Mesenchymal stem cell (in vitro differentiated cells and primary cell): ENCODE data around the gene BRSK2.
A peak's percentile ranks its signal among the peaks of the same experiment; 100 is the strongest.

ENCODE experiments used
- DNase-seq: peaks from one replicate; pipeline ENCODE4 v3.0.0-alpha.2; 2013
- H2AFZ ChIP-seq: one replicate; pipeline ENCODE4 v1.6.1; 2013; ENCODE audit warnings: low read depth, mild to moderate bottlenecking, control low read depth, inconsistent platforms, low read length, moderate library complexity
- H2AK5ac ChIP-seq: 2 replicates; pipeline ENCODE4 v1.6.1; 2013; ENCODE audit warnings: low read length, moderate library complexity, mild to moderate bottlenecking, inconsistent platforms; ENCODE audit not compliant: severe bottlenecking
- H2BK120ac ChIP-seq: one replicate; pipeline ENCODE4 v1.6.1; 2013; ENCODE audit warnings: low read depth, mild to moderate bottlenecking, inconsistent platforms, low read length, moderate library complexity
- H2BK12ac ChIP-seq, 2 experiments: one replicate each; pipeline ENCODE4 v1.6.1; 2013; ENCODE audit warnings: inconsistent platforms in 2 of 2, low read length in 2 of 2, mild to moderate bottlenecking in 2 of 2, moderate library complexity in 2 of 2, control low read depth in 1 of 2
- H2BK15ac ChIP-seq: one replicate; pipeline ENCODE4 v1.6.1; 2013; ENCODE audit warnings: mild to moderate bottlenecking, low read depth, inconsistent platforms; ENCODE audit not compliant: poor library complexity, severe bottlenecking
- H2BK5ac ChIP-seq: 2 replicates; pipeline ENCODE4 v1.6.1; 2013; ENCODE audit warnings: low read depth, mild to moderate bottlenecking, low read length, control low read depth, inconsistent platforms; ENCODE audit not compliant: poor library complexity, severe bottlenecking
- H3K14ac ChIP-seq, 2 experiments: one replicate each; pipeline ENCODE4 v1.6.1; 2013; ENCODE audit warnings: inconsistent platforms in 2 of 2, low read length in 2 of 2, control low read depth in 1 of 2, mild to moderate bottlenecking in 1 of 2, moderate library complexity in 1 of 2
- H3K18ac ChIP-seq, 2 experiments: one replicate each; pipeline ENCODE4 v1.6.1; 2013; ENCODE audit warnings: inconsistent platforms in 2 of 2, low read length in 2 of 2, control low read depth in 1 of 2, low read depth in 1 of 2, mild to moderate bottlenecking in 1 of 2
- H3K23ac ChIP-seq, 2 experiments: one replicate each; pipeline ENCODE4 v1.6.1; 2013; ENCODE audit warnings: inconsistent platforms in 2 of 2, low read length in 2 of 2, mild to moderate bottlenecking in 2 of 2, moderate library complexity in 2 of 2, control low read depth in 1 of 2
- H3K27ac ChIP-seq: 2 replicates; pipeline ENCODE4 v1.5.1; 2013; ENCODE audit warnings: mild to moderate bottlenecking, moderate library complexity, low read length, control low read depth, inconsistent platforms; ENCODE audit not compliant: poor library complexity, severe bottlenecking
- H3K27me3 ChIP-seq, 2 experiments: 2 replicates each; pipeline versions ENCODE4 v1.6.1 to v1.7.0; 2013; ENCODE audit warnings: low read length in 2 of 2, mild to moderate bottlenecking in 2 of 2, moderate library complexity in 2 of 2, control low read depth in 1 of 2, inconsistent platforms in 1 of 2; ENCODE audit not compliant: control insufficient read depth in 1 of 2, insufficient read depth in 1 of 2
- H3K36me3 ChIP-seq, 2 experiments: 2 replicates each; pipeline versions ENCODE4 v1.6.1 to v1.7.0; 2013; ENCODE audit warnings: low read length in 2 of 2, control low read depth in 1 of 2, inconsistent platforms in 1 of 2, low read depth in 1 of 2, mild to moderate bottlenecking in 1 of 2; ENCODE audit not compliant: insufficient read depth in 2 of 2, control insufficient read depth in 1 of 2
- H3K4ac ChIP-seq, 2 experiments: one replicate each; pipeline ENCODE4 v1.6.1; 2013; ENCODE audit warnings: inconsistent platforms in 2 of 2, low read length in 2 of 2, mild to moderate bottlenecking in 2 of 2, moderate library complexity in 2 of 2, control low read depth in 1 of 2, low read depth in 1 of 2
- H3K4me1 ChIP-seq: 2 replicates; pipeline ENCODE4 v1.6.1; 2013; ENCODE audit warnings: low read depth, low read length, control low read depth; ENCODE audit not compliant: control insufficient read depth, insufficient read depth
- H3K4me2 ChIP-seq: 2 replicates; pipeline ENCODE4 v1.6.1; 2013; ENCODE audit warnings: low read length, mild to moderate bottlenecking, inconsistent platforms; ENCODE audit not compliant: poor library complexity, severe bottlenecking
- H3K4me3 ChIP-seq, 2 experiments: 2 replicates each; pipeline versions ENCODE4 v1.5.1 to v1.7.0; 2013; ENCODE audit warnings: low read length in 2 of 2, mild to moderate bottlenecking in 2 of 2, control low read depth in 1 of 2, low read depth in 1 of 2; ENCODE audit not compliant: insufficient read depth in 1 of 2
- H3K79me1 ChIP-seq: replicated peaks from 2 replicates; pipeline ENCODE4 v1.6.1; 2013; ENCODE audit warnings: mild to moderate bottlenecking, control low read depth, low read length, inconsistent platforms; ENCODE audit not compliant: poor library complexity, severe bottlenecking
- H3K9ac ChIP-seq: 2 replicates; pipeline ENCODE4 v1.7.0; 2013; ENCODE audit warnings: mild to moderate bottlenecking, low read length, moderate library complexity
- H3K9me3 ChIP-seq: 2 replicates; pipeline ENCODE4 v1.7.0; 2013; ENCODE audit warnings: mild to moderate bottlenecking, low read length; ENCODE audit not compliant: control insufficient read depth
- H4K8ac ChIP-seq: one replicate; pipeline ENCODE4 v1.6.1; 2013; ENCODE audit warnings: inconsistent platforms, mild to moderate bottlenecking, low read length, moderate library complexity
- H4K91ac ChIP-seq: one replicate; pipeline ENCODE4 v1.6.1; 2013; ENCODE audit warnings: mild to moderate bottlenecking, low read length, inconsistent platforms
- WGBS: methylation state at CpG from one replicate; pipeline ENCODE4 v1.1.7; 2013; ENCODE audit warnings: mixed read lengths; 5-methylcytosine and 5-hydroxymethylcytosine counted together

BRSK2 gene

GRCh38 chr11:1496761-1497095 lies 107.0 kb downstream of the BRSK2 start:
- peaks cover 1% of the 10 kb centered on the region for H3K4me1 ChIP-seq
- H3K9me3 ChIP-seq, result no peaks in the 10 kb centered on the region
- no CpG with 5 or more reads among the region's 3 CpGs for WGBS
- no peak overlapping the region for H4K91ac ChIP-seq
- H3K18ac ChIP-seq, result no peak overlapping the region
- no peak overlapping the region for H4K8ac ChIP-seq
- H3K79me1 ChIP-seq, result peaks cover 52% of the 10 kb centered on the region
- H3K27me3 ChIP-seq, result no peaks in the 10 kb centered on the region
- H3K27ac ChIP-seq, result no peak overlapping the region
- no peak overlapping the region for H2AK5ac ChIP-seq
- H2BK12ac ChIP-seq, result no peak overlapping the region
- no peak overlapping the region for H2BK5ac ChIP-seq
- peaks cover 11 to 27% of the 10 kb centered on the region in 2 experiments for H3K36me3 ChIP-seq
- H3K14ac ChIP-seq, result no peak overlapping the region
- no peak overlapping the region for H3K23ac ChIP-seq
- H2BK15ac ChIP-seq, result no peak overlapping the region
- H3K4ac ChIP-seq, result no peak overlapping the region
- no peak overlapping the region for H3K9ac ChIP-seq
- DNase-seq, result no peak
- no peak overlapping the region for H3K4me2 ChIP-seq
- no peak overlapping the region for H2AFZ ChIP-seq
- H3K4me3 ChIP-seq, result no peak overlapping the region
- H2BK120ac ChIP-seq, result no peak overlapping the region

- no peak overlapping the region for H2BK5ac ChIP-seq
- H3K79me1 ChIP-seq, result peaks cover 57% of the 10 kb centered on the region
- no peaks in the 10 kb centered on the region for H3K9me3 ChIP-seq
- WGBS, result 96% methylated on average over 3 of the region's 5 CpGs
- H2BK15ac ChIP-seq, result no peak overlapping the region
- no peak for DNase-seq
- no peak overlapping the region for H3K14ac ChIP-seq
- no peak overlapping the region for H3K4ac ChIP-seq
- H4K8ac ChIP-seq, result no peak overlapping the region
- no peak overlapping the region for H4K91ac ChIP-seq
- H3K4me2 ChIP-seq, result no peak overlapping the region
- H2BK120ac ChIP-seq, result no peak overlapping the region
- peaks cover under 1% of the 10 kb centered on the region for H3K4me1 ChIP-seq
- H2BK12ac ChIP-seq, result no peak overlapping the region
- no peak overlapping the region for H3K9ac ChIP-seq
- H3K36me3 ChIP-seq, result peaks cover 11 to 27% of the 10 kb centered on the region in 2 experiments
- H3K27ac ChIP-seq, result no peak overlapping the region
- H3K4me3 ChIP-seq, result no peak overlapping the region
- H3K18ac ChIP-seq, result no peak overlapping the region
- no peak overlapping the region for H3K23ac ChIP-seq
- no peaks in the 10 kb centered on the region for H3K27me3 ChIP-seq
- H2AK5ac ChIP-seq, result no peak overlapping the region
- no peak overlapping the region for H2AFZ ChIP-seq
Measured at GRCh38 chr11:1497600-1497999, 107.9 kb downstream of the BRSK2 start.

- no peak overlapping the region for H2BK5ac ChIP-seq
- DNase-seq, result no peak
- H4K8ac ChIP-seq, result no peak overlapping the region
- H2BK120ac ChIP-seq, result no peak overlapping the region
- H3K9me3 ChIP-seq, result no peaks in the 10 kb centered on the region
- H3K14ac ChIP-seq, result no peak overlapping the region
- WGBS, result 97% methylated on average over 13 of the region's 13 CpGs
- H2BK15ac ChIP-seq, result no peak overlapping the region
- H3K18ac ChIP-seq, result no peak overlapping the region
- H4K91ac ChIP-seq, result no peak overlapping the region
- peaks cover 60% of the 10 kb centered on the region for H3K79me1 ChIP-seq
- no peak overlapping the region for H2AFZ ChIP-seq
- H3K4ac ChIP-seq, result no peak overlapping the region
- no peak overlapping the region for H2AK5ac ChIP-seq
- H3K27me3 ChIP-seq, result no peaks in the 10 kb centered on the region
- H3K27ac ChIP-seq, result no peak overlapping the region
- no peak overlapping the region for H2BK12ac ChIP-seq
- no peak overlapping the region for H3K4me2 ChIP-seq
- H3K4me1 ChIP-seq, result no peaks in the 10 kb centered on the region
- no peak overlapping the region for H3K23ac ChIP-seq
- no peak overlapping the region for H3K9ac ChIP-seq
- no peak overlapping the region for H3K4me3 ChIP-seq
- H3K36me3 ChIP-seq, result peaks cover 11 to 34% of the 10 kb centered on the region in 2 experiments
Measured at GRCh38 chr11:1498262-1498661, 108.5 kb downstream of the BRSK2 start.

GRCh38 chr11:1499261-1499890 lies 109.6 kb downstream of the BRSK2 start:
- H2AFZ ChIP-seq, result no peak overlapping the region
- H3K14ac ChIP-seq, result peak overlapping the region in 1 of 2 experiments; percentile 35
- H2AK5ac ChIP-seq, result no peak overlapping the region
- H3K18ac ChIP-seq, result no peak overlapping the region
- H3K4me3 ChIP-seq, result no peak overlapping the region
- WGBS, result 89% methylated on average over 28 of the region's 28 CpGs
- no peak overlapping the region for H4K8ac ChIP-seq
- H2BK120ac ChIP-seq, result no peak overlapping the region
- H3K79me1 ChIP-seq, result peaks cover 67% of the 10 kb centered on the region
- H3K9ac ChIP-seq, result no peak overlapping the region
- H2BK15ac ChIP-seq, result no peak overlapping the region
- H2BK12ac ChIP-seq, result no peak overlapping the region
- H3K9me3 ChIP-seq, result no peaks in the 10 kb centered on the region
- no peaks in the 10 kb centered on the region for H3K4me1 ChIP-seq
- H3K36me3 ChIP-seq, result peaks cover 11 to 41% of the 10 kb centered on the region in 2 experiments
- H3K4ac ChIP-seq, result no peak overlapping the region
- no peaks in the 10 kb centered on the region for H3K27me3 ChIP-seq
- H3K27ac ChIP-seq, result no peak overlapping the region
- no peak overlapping the region for H3K4me2 ChIP-seq
- H2BK5ac ChIP-seq, result no peak overlapping the region
- DNase-seq, result no peak
- H3K23ac ChIP-seq, result no peak overlapping the region
- peak overlapping the region; percentile 81 for H4K91ac ChIP-seq
